Measurements from ENCODE around the gene NMNAT3. TPM values are rescaled to one million over a fixed set of nuclear protein-coding genes. Genes with fewer than 3 reads are reported as not detected.

NMNAT3 gene
- total RNA-seq, 4 donors from 2014 or later = 1.5 to 12.6 (median 5.6) TPM

GRCh38 chr3:139686624-139687023 is 8.9 kb upstream of the NMNAT3 start:
- intact Hi-C loops (cut with DNase I; ENCODE audit: low total_unique reads) = no loop called here
- in situ Hi-C loops (cut with MboI; ENCODE audit: low pct_ligation_motif_present in 1 of 4, low pct_unique_long_range_greater_than_20kb in 1 of 4, low sequenced_read_pairs in 3 of 4) = no loop called here
- H3K4me1 ChIP-seq = no peaks in the 10 kb centered on the region
- no peaks in the 10 kb centered on the region for H3K9me3 ChIP-seq
- no peaks in the 10 kb centered on the region for H3K36me3 ChIP-seq
- H3K27me3 ChIP-seq = no peaks in the 10 kb centered on the region
- TF ChIP-seq EP300 (IDR thresholded peaks at IDR 0.05; ENCODE audit: low read depth) = no peak
- TF ChIP-seq POLR2AphosphoS5 (IDR thresholded peaks at IDR 0.05) = no peak
- no peak for TF ChIP-seq POLR2A (IDR thresholded peaks at IDR 0.05)
- TF ChIP-seq, protein P1, sequence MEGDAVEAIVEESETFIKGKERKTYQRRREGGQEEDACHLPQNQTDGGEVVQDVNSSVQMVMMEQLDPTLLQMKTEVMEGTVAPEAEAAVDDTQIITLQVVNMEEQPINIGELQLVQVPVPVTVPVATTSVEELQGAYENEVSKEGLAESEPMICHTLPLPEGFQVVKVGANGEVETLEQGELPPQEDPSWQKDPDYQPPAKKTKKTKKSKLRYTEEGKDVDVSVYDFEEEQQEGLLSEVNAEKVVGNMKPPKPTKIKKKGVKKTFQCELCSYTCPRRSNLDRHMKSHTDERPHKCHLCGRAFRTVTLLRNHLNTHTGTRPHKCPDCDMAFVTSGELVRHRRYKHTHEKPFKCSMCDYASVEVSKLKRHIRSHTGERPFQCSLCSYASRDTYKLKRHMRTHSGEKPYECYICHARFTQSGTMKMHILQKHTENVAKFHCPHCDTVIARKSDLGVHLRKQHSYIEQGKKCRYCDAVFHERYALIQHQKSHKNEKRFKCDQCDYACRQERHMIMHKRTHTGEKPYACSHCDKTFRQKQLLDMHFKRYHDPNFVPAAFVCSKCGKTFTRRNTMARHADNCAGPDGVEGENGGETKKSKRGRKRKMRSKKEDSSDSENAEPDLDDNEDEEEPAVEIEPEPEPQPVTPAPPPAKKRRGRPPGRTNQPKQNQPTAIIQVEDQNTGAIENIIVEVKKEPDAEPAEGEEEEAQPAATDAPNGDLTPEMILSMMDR (IDR thresholded peaks at IDR 0.05) = no peak
- no peak for DNase-seq
- no peak overlapping the region for H3K4me3 ChIP-seq
- WGBS, 2 donors (ENCODE audit: low coverage in 1 of 2) = 70 to 86% methylated on average over 3 of the region's 3 CpGs
- H3K27ac ChIP-seq = no peak overlapping the region

DNA sequence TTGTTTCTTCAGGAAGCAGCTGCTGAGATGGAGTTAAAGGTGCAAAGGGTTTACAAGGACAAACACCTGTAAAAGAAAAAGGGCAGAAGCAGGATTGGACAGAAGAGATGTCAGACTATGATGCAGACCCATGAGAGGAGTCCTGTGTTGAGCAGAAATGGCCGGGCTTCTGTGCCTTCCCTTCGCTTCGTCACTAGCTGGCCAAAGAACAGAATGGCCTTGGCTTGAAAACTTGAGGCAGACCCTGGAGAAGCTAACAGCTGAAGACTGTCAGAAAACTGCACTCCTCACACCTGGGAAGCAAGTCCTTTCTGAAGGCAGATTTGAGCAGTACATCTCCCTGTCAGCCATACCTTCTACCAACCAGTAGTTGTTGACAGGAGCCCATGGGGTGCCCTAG is 8.4 kb upstream of the NMNAT3 start:
- H3K4me1 ChIP-seq = no peaks in the 10 kb centered on the region
- no peak overlapping the region for H3K27ac ChIP-seq
- H3K36me3 ChIP-seq = no peaks in the 10 kb centered on the region
- in situ Hi-C loops (cut with MboI; ENCODE audit: low pct_ligation_motif_present in 1 of 4, low pct_unique_long_range_greater_than_20kb in 1 of 4, low sequenced_read_pairs in 3 of 4) = no loop called here
- H3K9me3 ChIP-seq = no peaks in the 10 kb centered on the region
- TF ChIP-seq POLR2AphosphoS5 (IDR thresholded peaks at IDR 0.05) (no peak), EP300 (IDR thresholded peaks at IDR 0.05; ENCODE audit: low read depth) (no peak), POLR2A (IDR thresholded peaks at IDR 0.05) (no peak)
- intact Hi-C loops (cut with DNase I; ENCODE audit: low total_unique reads) = no loop called here
- H3K27me3 ChIP-seq = no peaks in the 10 kb centered on the region
- no peak for DNase-seq
- 90% methylated on average over 3 of the region's 3 CpGs; no CpG with 5 or more reads in 1 of the 2 donors for WGBS, 2 donors (ENCODE audit: low coverage in 1 of 2)
- no peak overlapping the region for H3K4me3 ChIP-seq

DNA sequence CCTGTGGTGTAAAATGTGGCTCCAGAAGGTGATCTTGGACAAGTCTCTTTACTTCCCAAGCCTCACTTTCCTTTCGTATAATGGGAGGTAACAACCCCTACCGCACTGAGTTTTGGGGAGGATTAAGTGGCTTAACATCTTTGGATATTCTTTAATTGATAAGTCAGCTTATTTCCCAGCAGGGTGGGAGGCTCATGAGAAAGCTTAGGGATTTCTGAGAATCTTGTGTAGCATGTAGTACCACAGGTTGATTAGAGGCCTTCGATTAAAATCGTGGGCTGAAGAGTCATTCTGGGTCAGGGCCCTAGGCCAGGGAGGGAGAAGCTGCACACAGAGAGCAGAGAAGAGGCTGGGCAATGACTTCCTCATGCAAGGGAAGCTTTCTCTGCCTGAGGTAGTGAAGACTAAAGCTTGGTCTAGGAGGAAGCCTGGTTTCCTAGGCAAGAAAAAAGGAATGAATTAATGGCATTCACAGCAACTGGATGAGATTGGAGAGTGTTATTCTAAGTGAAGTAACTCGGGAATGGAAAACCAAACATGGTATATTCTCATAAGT is 1.5 kb upstream of the NMNAT3 start:
- no peak for TF ChIP-seq EP300 (IDR thresholded peaks at IDR 0.05; ENCODE audit: low read depth)
- no peak for TF ChIP-seq POLR2A (IDR thresholded peaks at IDR 0.05)
- no peak for TF ChIP-seq POLR2AphosphoS5 (IDR thresholded peaks at IDR 0.05)
- TF ChIP-seq, protein P1 (IDR thresholded peaks at IDR 0.05) = no peak

DNA sequence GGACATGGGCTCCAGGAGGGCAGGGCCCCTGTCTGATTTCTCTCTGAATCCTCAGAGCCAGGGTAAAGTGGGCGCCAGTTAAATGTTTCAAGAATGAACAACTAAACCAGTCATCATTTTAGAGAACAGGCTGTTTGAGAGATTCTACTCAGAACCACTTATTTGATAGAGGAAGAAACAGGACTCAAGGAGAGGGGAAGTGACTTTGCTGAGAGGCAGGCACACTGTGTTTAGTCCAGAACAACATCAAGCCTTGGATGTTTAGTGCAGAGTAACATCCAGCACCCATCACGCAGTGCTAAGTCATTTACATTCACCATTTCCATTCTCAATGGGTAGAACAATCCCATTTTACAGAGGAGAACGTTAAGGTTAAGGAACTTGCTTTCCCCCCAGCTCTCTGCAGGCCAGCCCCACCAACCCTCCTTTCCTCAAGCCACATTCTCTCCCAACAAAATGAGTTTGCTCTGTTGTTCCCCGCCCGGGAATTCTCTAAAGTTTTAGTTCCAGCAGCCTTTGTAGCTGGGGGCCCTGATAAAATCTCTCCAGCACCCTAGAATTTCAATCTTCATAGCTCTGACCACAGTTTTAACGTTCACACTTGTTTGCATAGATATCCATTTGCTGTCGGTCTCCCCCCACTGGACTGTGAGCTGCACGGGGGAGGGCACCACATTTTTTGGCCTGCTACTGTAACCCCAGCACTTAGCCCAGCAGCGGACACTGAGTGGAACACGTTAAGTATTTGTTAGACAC is 962 bp downstream of the NMNAT3 start:
- H3K4me3 ChIP-seq = peak overlapping the region; percentile 60 to 94 (median 79)
- H3K27ac ChIP-seq = peak overlapping the region in 3 of 4 donors; percentile 73 to 77 (median 76)
- 33 to 40% methylated on average over 8 to 10 of the region's 10 CpGs for WGBS, 2 donors (ENCODE audit: low coverage in 1 of 2)
- intact Hi-C loops (cut with DNase I; ENCODE audit: low total_unique reads) = no loop called here
- TF ChIP-seq EP300 (IDR thresholded peaks at IDR 0.05; ENCODE audit: low read depth) (no peak), POLR2AphosphoS5 (IDR thresholded peaks at IDR 0.05) (no peak), POLR2A (IDR thresholded peaks at IDR 0.05) (no peak)
- TF ChIP-seq, protein P1 (IDR thresholded peaks at IDR 0.05) = no peak
- H3K4me1 ChIP-seq = peaks cover 0 to 12% (median 5%) of the 10 kb centered on the region in 4 donors
- no peaks in the 10 kb centered on the region for H3K36me3 ChIP-seq
- no peak for DNase-seq
- no peaks in the 10 kb centered on the region for H3K27me3 ChIP-seq
- in situ Hi-C loops (cut with MboI; ENCODE audit: low pct_ligation_motif_present in 1 of 4, low pct_unique_long_range_greater_than_20kb in 1 of 4, low sequenced_read_pairs in 3 of 4) = no loop called here
- no peaks in the 10 kb centered on the region for H3K9me3 ChIP-seq

More for the DNA sequence above, 1.5 kb upstream of the NMNAT3 start:
- intact Hi-C loops (cut with DNase I; ENCODE audit: low total_unique reads) (no loop called here), in situ Hi-C loops (cut with MboI; ENCODE audit: low pct_ligation_motif_present in 1 of 4, low pct_unique_long_range_greater_than_20kb in 1 of 4, low sequenced_read_pairs in 3 of 4) (no loop called here)
- no peak overlapping the region for H3K4me3 ChIP-seq
- H3K9me3 ChIP-seq = no peaks in the 10 kb centered on the region
- no peaks in the 10 kb centered on the region for H3K27me3 ChIP-seq
- no peak for DNase-seq
- H3K27ac ChIP-seq = no peak overlapping the region
- H3K4me1 ChIP-seq = peaks cover 0 to 12% (median 5%) of the 10 kb centered on the region in 4 donors
- no peaks in the 10 kb centered on the region for H3K36me3 ChIP-seq
- 78 to 92% methylated on average over 2 to 5 of the region's 5 CpGs for WGBS, 2 donors (ENCODE audit: low coverage in 1 of 2)

Measured in transverse colon (tissue), 4 donors.